Measurements from ENCODE around the gene DENND2C. TPM values are rescaled to one million over a fixed set of nuclear protein-coding genes. Genes with fewer than 3 reads are reported as not detected.

Gene DENND2C
- total and polyA plus RNA-seq, 8 donors = 3.2 to 5.4 (median 4.9) TPM

- H3K4me1 ChIP-seq = no peaks in the 10 kb centered on the region
- H3K4me3 ChIP-seq = no peak overlapping the region
- ATAC-seq = no peak
- TF ChIP-seq CTCF (IDR thresholded peaks at IDR 0.05) = no peak
- no peaks in the 10 kb centered on the region for H3K27me3 ChIP-seq
- no peak for DNase-seq
- H3K27ac ChIP-seq = no peak overlapping the region
- peaks cover 0 to 3% of the 10 kb centered on the region in 2 donors for H3K36me3 ChIP-seq
- no peaks in the 10 kb centered on the region for H3K9me3 ChIP-seq
- intact Hi-C loops (cut with DNase I) = no loop called here
These were observed 60.0 kb downstream of the DENND2C start for GRCh38 chr1:114609826-114610225.

- intact Hi-C loops (cut with DNase I) = no loop called here
- H3K4me1 ChIP-seq = no peaks in the 10 kb centered on the region
- no peak overlapping the region for H3K27ac ChIP-seq
- H3K36me3 ChIP-seq = peaks cover 0 to 3% of the 10 kb centered on the region in 2 donors
- H3K9me3 ChIP-seq = no peaks in the 10 kb centered on the region
- H3K4me3 ChIP-seq = no peak overlapping the region
- no peak for DNase-seq
- ATAC-seq = no peak
- no peak for TF ChIP-seq CTCF (IDR thresholded peaks at IDR 0.05)
- H3K27me3 ChIP-seq = no peaks in the 10 kb centered on the region
These were observed 60.8 kb downstream of the DENND2C start for GRCh38 chr1:114609026-114609425.

GRCh38 chr1:114607223-114607622 is 62.6 kb downstream of the DENND2C start:
- Histone ChIP-seq H3K4me1 (no peaks in the 10 kb centered on the region), H3K27me3 (no peaks in the 10 kb centered on the region), H3K27ac (no peak overlapping the region), H3K9me3 (no peaks in the 10 kb centered on the region), H3K4me3 (no peak overlapping the region), H3K36me3 (peaks cover 0 to 3% of the 10 kb centered on the region in 2 donors)
- DNase-seq = peak in 1 of 4 donors; percentile 16
- intact Hi-C loops (cut with DNase I) = no loop called here
- TF ChIP-seq CTCF (IDR thresholded peaks at IDR 0.05) = no peak
- no peak for ATAC-seq

GRCh38 chr1:114597949-114598348 is 71.9 kb downstream of the DENND2C start:
- Histone ChIP-seq H3K27ac (no peak overlapping the region), H3K4me3 (no peak overlapping the region), H3K36me3 (peaks cover 4 to 35% of the 10 kb centered on the region in 2 donors), H3K4me1 (no peaks in the 10 kb centered on the region), H3K27me3 (no peaks in the 10 kb centered on the region), H3K9me3 (no peaks in the 10 kb centered on the region)
- intact Hi-C loops (cut with DNase I) = no loop called here
- no peak for DNase-seq
- TF ChIP-seq CTCF (IDR thresholded peaks at IDR 0.05) = no peak
- ATAC-seq = no peak

GRCh38 chr1:114595602-114596001 is 74.2 kb downstream of the DENND2C start:
- TF ChIP-seq CTCF (IDR thresholded peaks at IDR 0.05) = no peak
- intact Hi-C loops (cut with DNase I) = no loop called here
- no peaks in the 10 kb centered on the region for H3K9me3 ChIP-seq
- no peaks in the 10 kb centered on the region for H3K4me1 ChIP-seq
- no peaks in the 10 kb centered on the region for H3K27me3 ChIP-seq
- no peak overlapping the region for H3K27ac ChIP-seq
- ATAC-seq (no peak), DNase-seq (no peak)
- H3K36me3 ChIP-seq = peaks cover 4 to 26% of the 10 kb centered on the region in 2 donors
- no peak overlapping the region for H3K4me3 ChIP-seq

Measured in left lung (tissue), 10 donors.